IPS-NIHi7 (cell line): Measurements from ENCODE around the gene ITM2C.
A peak's percentile ranks its signal among the peaks of the same experiment; 100 is the strongest.

Source experiments
- DNase-seq: peaks from one replicate; pipeline ENCODE4 v3.0.0; 2012; ENCODE audit warnings: mixed read lengths; ENCODE audit errors: extremely low spot score

ITM2C gene

GRCh38 chr2:230872968-230873660 lies 8.4 kb downstream of the ITM2C start:
- no peak for DNase-seq

- DNase-seq = no peak
Measured at GRCh38 chr2:230873661-230874401, 9.1 kb downstream of the ITM2C start.

GRCh38 chr2:230874456-230874855 lies 9.7 kb downstream of the ITM2C start:
- no peak for DNase-seq

- DNase-seq = no peak
Measured at GRCh38 chr2:230874876-230875275, 10.1 kb downstream of the ITM2C start.

GRCh38 chr2:230875347-230876315 lies 10.9 kb downstream of the ITM2C start:
- DNase-seq = no peak

- DNase-seq = no peak
Measured at GRCh38 chr2:230877116-230877758, 12.5 kb downstream of the ITM2C start.

GRCh38 chr2:230877759-230878598 lies 13.2 kb downstream of the ITM2C start:
- DNase-seq = no peak

- no peak for DNase-seq
Measured at GRCh38 chr2:230878599-230879188, 14.0 kb downstream of the ITM2C start.

GRCh38 chr2:230879271-230879882 lies 14.6 kb downstream of the ITM2C start:
- no peak for DNase-seq

GRCh38 chr2:230879891-230880290 lies 15.1 kb downstream of the ITM2C start:
- DNase-seq = no peak

- DNase-seq = no peak
Measured at GRCh38 chr2:230881840-230882239, 17.1 kb downstream of the ITM2C start.

GRCh38 chr2:230885463-230886130 lies 20.9 kb downstream of the ITM2C start:
- peak; percentile 64 for DNase-seq

GRCh38 chr2:230886206-230886605 lies 21.5 kb downstream of the ITM2C start:
- DNase-seq = no peak

- no peak for DNase-seq
Measured at GRCh38 chr2:230886671-230887071, 21.9 kb downstream of the ITM2C start.

- DNase-seq = no peak
Measured at GRCh38 chr2:230887342-230887741, 22.6 kb downstream of the ITM2C start.

GRCh38 chr2:230888824-230889400 lies 24.2 kb downstream of the ITM2C start:
- DNase-seq = no peak

- DNase-seq = no peak
Measured at GRCh38 chr2:230889911-230890601, 25.3 kb downstream of the ITM2C start.

- no peak for DNase-seq
Measured at GRCh38 chr2:230890646-230891045, 25.9 kb downstream of the ITM2C start.
